SK-N-SH treated with all-trans-retinoic acid at 6 μM for 48 hours (cell line): ENCODE measurements around the gene TSPAN9.

Experiments
- ATAC-seq: fragments of 200-7000 bp; cut with Tn5 transposase; 3 replicates; pipeline ENCODE4 v1.9.1; 2020; ENCODE audit warnings: mild to moderate bottlenecking, moderate library complexity
- ARNTL ChIP-seq: fragments of 450-650 bp; formaldehyde crosslinking; IDR thresholded peaks from 2 replicates; pipeline ENCODE4 v1.5.0; 2020; ENCODE audit warnings: low read depth, mild to moderate bottlenecking, moderate library complexity, borderline replicate concordance
- BACH2 ChIP-seq: fragments of 250-450 bp; sonication (Bioruptor Pico); IDR thresholded peaks from 2 replicates; pipeline ENCODE4 v1.9.0; 2021; ENCODE audit warnings: mild to moderate bottlenecking, borderline replicate concordance
- CSDC2 ChIP-seq: fragments of 250-450 bp; sonication (Bioruptor Pico); IDR thresholded peaks from 2 replicates; pipeline ENCODE4 v1.5.0; 2020; ENCODE audit warnings: mild to moderate bottlenecking, moderate library complexity
- ESRRG ChIP-seq: fragments of 250-450 bp; sonication (Bioruptor Pico); IDR thresholded peaks from 2 replicates; pipeline ENCODE4 v1.6.1; 2021; ENCODE audit warnings: mild to moderate bottlenecking
- GLIS3 ChIP-seq: fragments of 250-450 bp; sonication (Bioruptor Pico); IDR thresholded peaks from 2 replicates; pipeline ENCODE4 v1.5.0; 2020; ENCODE audit warnings: mild to moderate bottlenecking, moderate library complexity
- ISL1 ChIP-seq: fragments of 250-450 bp; sonication (Bioruptor Pico); IDR thresholded peaks from 2 replicates; pipeline ENCODE4 v2.1.2; 2022; ENCODE audit warnings: mild to moderate bottlenecking, moderate library complexity
- OSR1 ChIP-seq: fragments of 250-450 bp; sonication (Bioruptor Pico); IDR thresholded peaks from 2 replicates; pipeline ENCODE4 v1.8.0; 2022; ENCODE audit warnings: moderate library complexity, mild to moderate bottlenecking, inconsistent platforms
- PATZ1 ChIP-seq: fragments of 250-450 bp; sonication (Bioruptor Pico); IDR thresholded peaks from 2 replicates; pipeline ENCODE4 v1.8.0; 2020; ENCODE audit warnings: mild to moderate bottlenecking, moderate library complexity, borderline replicate concordance
- POU6F1 ChIP-seq: fragments of 250-450 bp; sonication (Bioruptor Pico); IDR thresholded peaks from 2 replicates; pipeline ENCODE4 v1.8.0; 2021; ENCODE audit warnings: low read depth, mild to moderate bottlenecking, moderate library complexity, borderline replicate concordance
- PPARA ChIP-seq: fragments of 250-450 bp; sonication (Bioruptor Pico); IDR thresholded peaks from 2 replicates; pipeline ENCODE4 v1.5.0; 2020; ENCODE audit warnings: mild to moderate bottlenecking, borderline replicate concordance
- RARB ChIP-seq: fragments of 250-450 bp; sonication (Bioruptor Pico); IDR thresholded peaks from 2 replicates; pipeline ENCODE4 v1.8.0; 2021; ENCODE audit warnings: mild to moderate bottlenecking, moderate library complexity
- SNAI2 ChIP-seq: fragments of 250-450 bp; sonication (Bioruptor Pico); IDR thresholded peaks from 2 replicates; pipeline ENCODE4 v1.5.0; 2020; ENCODE audit warnings: mild to moderate bottlenecking, moderate library complexity
- TCF4 ChIP-seq: fragments of 250-450 bp; sonication (Bioruptor Pico); IDR thresholded peaks from 2 replicates; pipeline ENCODE4 v1.8.0; 2021; ENCODE audit warnings: mild to moderate bottlenecking, moderate library complexity, borderline replicate concordance
- TOX ChIP-seq: fragments of 250-450 bp; sonication (Bioruptor Pico); IDR thresholded peaks from 2 replicates; pipeline ENCODE4 v1.8.0; 2021; ENCODE audit warnings: mild to moderate bottlenecking, moderate library complexity, borderline replicate concordance
- TSHZ2 ChIP-seq: fragments of 250-450 bp; sonication (Bioruptor Pico); IDR thresholded peaks from 2 replicates; pipeline ENCODE4 v1.5.0; 2020; ENCODE audit warnings: mild to moderate bottlenecking, moderate library complexity
- ZC3H10 ChIP-seq: fragments of 250-450 bp; sonication (Bioruptor Pico); IDR thresholded peaks from 2 replicates; pipeline ENCODE4 v1.5.1; 2021; ENCODE audit warnings: mild to moderate bottlenecking, moderate library complexity
- ZFP3 ChIP-seq: fragments of 250-450 bp; sonication (Bioruptor Pico); IDR thresholded peaks from 2 replicates; pipeline ENCODE4 v1.5.0; 2020; ENCODE audit warnings: mild to moderate bottlenecking, moderate library complexity
- ZFP30 ChIP-seq: fragments of 450-650 bp; formaldehyde crosslinking; IDR thresholded peaks from 2 replicates; pipeline ENCODE4 v1.5.0; 2022; ENCODE audit warnings: mild to moderate bottlenecking, moderate library complexity
- ZNF565 ChIP-seq: fragments of 450-650 bp; formaldehyde crosslinking; conservative IDR thresholded peaks from 2 replicates; pipeline ENCODE4 v1.5.0; 2020; ENCODE audit warnings: low read depth, mild to moderate bottlenecking, moderate library complexity
- ZNF8 ChIP-seq: fragments of 450-650 bp; formaldehyde crosslinking; IDR thresholded peaks from 2 replicates; pipeline ENCODE4 v1.5.0; 2020; ENCODE audit warnings: mild to moderate bottlenecking, moderate library complexity
- TF ChIP-seq, protein P1 (sequence below): fragments of 250-450 bp; sonication (Bioruptor Pico); IDR thresholded peaks from 2 replicates; pipeline ENCODE4 v1.5.1; 2020; ENCODE audit warnings: low read depth, mild to moderate bottlenecking, moderate library complexity
- TF ChIP-seq, protein P2 (sequence below): fragments of 250-450 bp; sonication (Bioruptor Pico); IDR thresholded peaks from 2 replicates; pipeline ENCODE4 v1.5.1; 2021; ENCODE audit warnings: mild to moderate bottlenecking, moderate library complexity

TSPAN9 gene

DNA sequence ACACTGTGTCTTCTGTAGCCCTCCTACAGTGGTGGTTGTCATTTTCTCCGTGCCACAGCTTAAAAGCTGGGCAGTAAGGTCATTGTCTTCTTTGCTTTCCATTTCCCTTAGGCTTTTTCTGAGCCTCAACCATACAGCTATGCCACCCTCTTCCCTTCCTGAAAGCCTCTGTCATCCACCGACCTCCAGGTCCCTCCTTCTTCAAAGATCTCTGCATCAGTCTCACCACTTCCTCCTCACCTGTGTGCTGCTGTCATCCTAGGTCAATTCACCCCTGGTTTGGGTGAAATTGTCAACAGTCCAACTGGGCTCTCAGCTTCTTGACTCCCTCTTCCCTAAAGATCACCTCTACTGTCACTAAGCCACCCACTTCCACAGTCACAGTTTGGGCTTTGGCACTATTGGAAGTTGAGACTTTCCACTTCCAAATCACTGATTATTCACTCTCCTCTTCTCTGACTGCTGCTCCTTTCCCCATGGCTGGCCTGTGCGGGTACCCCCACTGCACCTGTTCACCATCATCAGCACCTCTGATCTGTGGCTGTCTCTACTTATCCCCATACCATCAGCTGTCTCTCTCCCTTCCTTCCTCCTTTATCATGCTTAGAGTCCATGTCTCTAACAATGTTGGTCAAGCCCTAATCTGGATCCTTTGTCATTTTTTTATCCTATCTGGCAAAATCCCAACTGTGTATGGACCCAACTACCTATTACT is 15.5 kb upstream of the TSPAN9 start:
- TF ChIP-seq POU6F1 (CRISPR knock-in tag) (no peak), PATZ1 (no peak), BACH2 (CRISPR knock-in tag) (no peak), CSDC2 (CRISPR knock-in tag) (no peak), PPARA (CRISPR knock-in tag) (no peak), ARNTL (CRISPR knock-in tag) (no peak), OSR1 (CRISPR knock-in tag) (no peak), ZFP30 (no peak), ISL1 (CRISPR knock-in tag) (no peak), TOX (no peak), ESRRG (CRISPR knock-in tag) (no peak), ZNF8 (no peak), GLIS3 (CRISPR knock-in tag) (no peak), TSHZ2 (CRISPR knock-in tag) (no peak), ZFP3 (CRISPR knock-in tag) (no peak)
- TF ChIP-seq, protein P1, sequence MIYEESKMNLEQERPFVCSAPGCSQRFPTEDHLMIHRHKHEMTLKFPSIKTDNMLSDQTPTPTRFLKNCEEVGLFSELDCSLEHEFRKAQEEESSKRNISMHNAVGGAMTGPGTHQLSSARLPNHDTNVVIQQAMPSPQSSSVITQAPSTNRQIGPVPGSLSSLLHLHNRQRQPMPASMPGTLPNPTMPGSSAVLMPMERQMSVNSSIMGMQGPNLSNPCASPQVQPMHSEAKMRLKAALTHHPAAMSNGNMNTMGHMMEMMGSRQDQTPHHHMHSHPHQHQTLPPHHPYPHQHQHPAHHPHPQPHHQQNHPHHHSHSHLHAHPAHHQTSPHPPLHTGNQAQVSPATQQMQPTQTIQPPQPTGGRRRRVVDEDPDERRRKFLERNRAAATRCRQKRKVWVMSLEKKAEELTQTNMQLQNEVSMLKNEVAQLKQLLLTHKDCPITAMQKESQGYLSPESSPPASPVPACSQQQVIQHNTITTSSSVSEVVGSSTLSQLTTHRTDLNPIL (CRISPR knock-in tag), result no peak
- ATAC-seq, result no peak; the same call in 2 of the 3 replicates

DNA sequence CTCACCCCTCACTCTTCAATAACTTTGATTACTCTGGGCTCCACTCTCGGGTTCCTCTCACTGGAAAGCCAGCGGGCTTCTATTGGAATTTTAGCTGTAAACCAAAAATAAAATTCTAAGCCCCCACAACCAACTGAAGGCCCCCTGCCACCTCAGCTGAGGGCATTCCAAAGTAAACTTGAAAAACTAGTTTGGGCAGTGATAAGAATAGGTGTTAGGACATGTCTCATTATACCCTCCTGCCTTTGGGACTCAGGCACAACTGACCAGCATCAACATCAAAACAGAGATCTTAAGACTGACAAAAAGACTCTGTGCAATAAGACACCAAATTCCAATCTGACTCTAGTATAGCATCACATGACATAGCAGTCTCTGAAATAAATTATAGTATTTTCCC is 11.9 kb upstream of the TSPAN9 start:
- no peak for ATAC-seq
- TF ChIP-seq POU6F1 (CRISPR knock-in tag) (no peak), TCF4 (no peak), BACH2 (CRISPR knock-in tag) (no peak), RARB (CRISPR knock-in tag) (no peak), ISL1 (CRISPR knock-in tag) (no peak), ZNF565 (CRISPR knock-in tag) (no peak), ESRRG (CRISPR knock-in tag) (no peak), TOX (no peak), ZC3H10 (no peak), ARNTL (CRISPR knock-in tag) (no peak), SNAI2 (CRISPR knock-in tag) (no peak), ZFP30 (no peak), PATZ1 (no peak), GLIS3 (CRISPR knock-in tag) (no peak), PPARA (CRISPR knock-in tag) (no peak)
- TF ChIP-seq, protein P1 (CRISPR knock-in tag), result no peak
- TF ChIP-seq, protein P2, sequence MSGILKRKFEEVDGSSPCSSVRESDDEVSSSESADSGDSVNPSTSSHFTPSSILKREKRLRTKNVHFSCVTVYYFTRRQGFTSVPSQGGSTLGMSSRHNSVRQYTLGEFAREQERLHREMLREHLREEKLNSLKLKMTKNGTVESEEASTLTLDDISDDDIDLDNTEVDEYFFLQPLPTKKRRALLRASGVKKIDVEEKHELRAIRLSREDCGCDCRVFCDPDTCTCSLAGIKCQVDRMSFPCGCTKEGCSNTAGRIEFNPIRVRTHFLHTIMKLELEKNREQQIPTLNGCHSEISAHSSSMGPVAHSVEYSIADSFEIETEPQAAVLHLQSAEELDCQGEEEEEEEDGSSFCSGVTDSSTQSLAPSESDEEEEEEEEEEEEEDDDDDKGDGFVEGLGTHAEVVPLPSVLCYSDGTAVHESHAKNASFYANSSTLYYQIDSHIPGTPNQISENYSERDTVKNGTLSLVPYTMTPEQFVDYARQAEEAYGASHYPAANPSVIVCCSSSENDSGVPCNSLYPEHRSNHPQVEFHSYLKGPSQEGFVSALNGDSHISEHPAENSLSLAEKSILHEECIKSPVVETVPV, result no peak
